Activated CD4-positive, alpha-beta T cell treated with anti-CD3 and anti-CD28 coated beads for 4 hours (primary cell): ENCODE data around the gene TMPRSS2.

Experiments
- DNase-seq, 2 donors: peaks; one replicate each; pipeline ENCODE4 v3.0.0-alpha.2; 2020

Gene TMPRSS2

DNA sequence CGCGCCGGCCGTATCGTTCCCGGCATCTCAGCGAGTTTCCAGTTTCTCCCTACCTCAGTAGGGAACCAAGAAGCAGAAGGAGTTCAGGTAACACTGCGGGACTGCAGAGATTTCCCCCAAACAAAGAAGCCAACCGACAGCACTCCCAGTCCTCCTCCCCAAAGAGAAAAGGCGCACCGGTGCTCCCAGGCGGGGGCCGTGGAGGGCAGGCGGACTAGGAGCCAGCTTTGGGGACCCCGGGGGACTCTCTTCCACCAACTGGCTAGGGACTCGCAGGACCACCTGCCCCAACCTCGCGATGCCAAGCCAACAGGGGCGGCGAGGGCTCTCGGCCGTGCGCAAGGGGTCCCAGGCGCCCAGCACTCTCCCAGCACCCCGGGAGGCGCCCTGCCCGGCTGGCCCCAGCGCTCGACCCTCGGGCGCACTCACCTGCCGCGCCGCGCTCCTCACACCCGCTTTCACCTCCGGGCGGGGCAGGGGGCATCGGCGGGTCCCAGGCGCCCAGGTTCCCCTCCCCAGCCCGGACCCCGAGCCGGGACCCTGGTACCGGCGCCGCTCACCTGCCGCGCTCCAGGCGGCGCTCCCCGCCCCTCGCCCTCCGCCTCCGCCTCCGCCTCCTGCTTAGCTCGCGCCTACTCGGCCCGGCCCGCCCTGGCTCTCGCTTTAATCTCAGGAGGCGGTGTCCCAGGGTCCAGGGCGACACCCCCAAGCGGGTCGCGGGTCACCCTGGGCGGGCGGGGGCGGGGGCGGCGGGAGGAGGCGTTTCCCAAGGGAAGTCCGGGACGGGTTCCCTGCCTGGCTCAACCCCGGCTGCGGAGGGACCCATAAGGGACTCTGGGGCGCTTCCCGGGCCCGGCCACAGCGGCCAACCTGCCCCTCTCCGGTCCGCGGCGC lies at the start of gene TMPRSS2:
Gene TMPRSS2, minus strand, starts transcription at position 638 of the 894 bp plus-strand sequence. CDS start 10,025 bp downstream, outside the sequence.
- DNase-seq: no peak

DNA sequence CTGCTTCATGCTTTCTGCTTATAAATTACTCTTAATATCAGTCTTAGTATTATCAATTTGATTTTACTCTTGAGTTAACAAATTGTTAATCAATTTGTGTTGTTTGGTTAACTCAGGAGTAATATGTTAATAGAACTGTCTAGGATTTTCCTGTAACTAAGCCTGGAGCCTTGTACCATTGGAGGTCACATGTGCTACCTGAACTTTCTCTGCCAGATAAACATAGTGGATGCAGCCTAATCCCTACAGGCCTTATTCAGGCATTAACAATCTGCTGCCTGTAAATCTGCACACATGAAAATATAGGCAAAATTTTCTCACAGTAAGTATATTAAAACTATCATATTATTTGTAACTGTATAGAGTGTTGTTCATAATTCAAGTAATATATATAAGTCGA lies 47.1 kb upstream of the TMPRSS2 start:
- DNase-seq: no peak

DNA sequence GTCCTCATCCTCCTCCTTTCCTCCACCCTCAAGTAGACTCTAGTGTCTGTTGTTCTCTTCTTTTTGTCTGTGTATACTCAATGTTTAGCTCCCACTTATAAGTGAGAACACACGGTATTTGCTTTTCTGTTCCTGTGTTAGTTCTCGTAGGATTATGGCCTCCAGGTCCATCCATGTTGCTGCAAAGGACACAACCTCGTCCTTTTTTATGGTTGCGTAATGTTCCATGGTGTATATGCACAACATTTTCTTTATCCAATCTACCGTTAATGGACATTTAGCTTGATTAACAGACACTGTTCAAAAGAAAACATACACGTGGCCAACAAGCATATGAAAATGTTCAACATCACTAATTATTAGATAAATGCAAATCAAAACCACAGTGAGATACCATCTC lies 44.3 kb upstream of the TMPRSS2 start:
- no peak for DNase-seq

DNA sequence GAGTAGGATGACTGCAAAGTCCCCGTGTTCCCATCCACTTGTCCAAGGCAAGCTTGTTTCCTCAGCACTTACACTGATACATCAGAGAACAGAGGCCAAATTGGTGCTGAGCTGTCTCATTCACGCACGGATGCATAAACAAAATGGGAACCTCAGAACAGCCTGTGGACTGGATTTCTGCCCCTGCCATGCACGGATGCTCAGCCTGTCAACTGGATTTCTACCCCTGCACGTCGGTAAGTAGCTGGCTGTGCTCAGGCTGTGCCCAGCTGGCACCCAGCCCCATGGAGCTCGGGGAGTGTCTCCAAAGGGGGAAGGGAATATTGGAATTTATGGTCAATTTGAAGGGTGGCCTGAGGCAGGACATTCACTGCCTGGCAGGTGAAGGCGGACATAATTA lies 40.8 kb upstream of the TMPRSS2 start:
- DNase-seq: no peak

DNA sequence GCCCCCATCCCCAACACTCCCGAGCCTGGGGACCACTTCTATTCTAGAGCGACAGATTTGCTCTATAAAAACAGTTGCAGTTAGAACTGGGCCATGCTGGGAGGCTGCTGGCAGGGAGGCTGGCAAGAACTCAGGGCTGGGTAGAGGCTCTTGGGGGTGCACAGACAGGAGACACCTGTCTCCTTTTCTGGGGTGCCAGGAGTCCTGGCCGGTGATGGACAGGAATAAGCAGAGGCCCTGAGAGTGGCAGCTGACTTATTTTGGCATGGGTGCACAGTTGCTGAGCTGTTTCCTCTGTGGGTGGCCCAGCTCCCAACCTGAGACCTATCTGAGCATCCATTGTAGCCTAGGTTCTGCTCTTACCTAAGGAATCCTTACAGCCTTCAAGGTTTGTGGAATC lies 39.2 kb upstream of the TMPRSS2 start:
- no peak for DNase-seq

DNA sequence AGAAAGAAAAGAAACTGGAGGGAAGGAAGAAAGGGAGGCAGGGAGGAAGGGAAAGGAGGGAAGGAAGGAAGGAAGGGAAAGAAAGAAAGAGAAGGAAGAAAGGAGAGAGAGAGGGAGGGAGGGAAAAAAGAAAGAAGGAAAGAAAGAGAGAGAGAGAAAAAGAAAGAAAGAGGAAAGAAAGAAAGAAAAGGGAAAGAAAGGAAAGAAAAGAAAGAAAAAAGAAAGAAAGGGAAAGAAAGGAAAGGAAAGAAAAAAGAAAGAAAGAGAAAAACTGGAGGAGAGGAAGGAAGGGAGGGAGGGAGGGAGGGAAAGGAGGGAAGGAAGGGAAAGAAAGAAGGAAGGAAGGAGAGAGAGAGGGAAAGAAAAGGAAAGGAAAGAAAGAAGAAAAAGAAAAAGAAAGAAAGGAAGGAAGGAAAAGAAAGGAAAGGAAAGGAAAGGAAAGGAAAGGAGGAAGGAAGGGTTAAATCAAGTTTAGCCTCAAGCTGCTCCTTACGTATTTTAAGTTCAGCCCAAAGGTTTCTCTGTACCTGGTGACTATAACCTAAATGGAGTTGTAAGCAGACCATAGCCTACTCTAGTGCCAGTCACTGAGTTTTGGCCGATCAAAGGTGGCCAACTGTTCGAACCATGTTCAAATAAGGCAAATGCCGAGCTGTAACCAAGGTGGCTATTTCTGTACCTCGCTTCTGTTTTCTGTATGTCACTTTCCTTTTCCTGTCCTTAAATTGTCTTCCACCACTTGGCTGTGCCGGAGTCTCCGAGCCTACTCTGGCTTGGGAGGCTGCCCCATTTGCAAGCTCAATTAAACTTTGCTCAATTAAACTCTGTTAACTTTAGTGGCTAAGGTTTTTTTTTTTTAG lies 37.8 kb upstream of the TMPRSS2 start:
- no peak for DNase-seq

DNA sequence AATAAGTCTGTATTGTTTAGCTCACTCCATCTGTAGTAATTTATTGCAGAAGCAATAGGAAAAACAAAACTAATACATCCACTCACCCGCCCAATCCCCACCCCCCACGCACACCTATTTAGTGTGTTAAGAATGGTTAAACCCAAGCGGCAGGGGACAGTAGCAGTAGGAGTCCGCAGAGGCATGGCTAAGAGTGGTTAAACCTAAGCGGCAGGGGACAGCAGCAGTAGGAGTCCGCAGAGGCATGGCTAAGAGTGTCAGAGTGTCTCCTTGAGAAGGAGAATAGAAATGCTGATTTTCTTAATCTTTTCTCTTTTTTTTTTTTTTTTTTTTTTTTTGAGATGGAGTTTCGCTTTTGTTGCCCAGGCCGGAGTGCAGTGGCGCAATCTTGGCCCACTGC lies 34.8 kb upstream of the TMPRSS2 start:
- no peak for DNase-seq

DNA sequence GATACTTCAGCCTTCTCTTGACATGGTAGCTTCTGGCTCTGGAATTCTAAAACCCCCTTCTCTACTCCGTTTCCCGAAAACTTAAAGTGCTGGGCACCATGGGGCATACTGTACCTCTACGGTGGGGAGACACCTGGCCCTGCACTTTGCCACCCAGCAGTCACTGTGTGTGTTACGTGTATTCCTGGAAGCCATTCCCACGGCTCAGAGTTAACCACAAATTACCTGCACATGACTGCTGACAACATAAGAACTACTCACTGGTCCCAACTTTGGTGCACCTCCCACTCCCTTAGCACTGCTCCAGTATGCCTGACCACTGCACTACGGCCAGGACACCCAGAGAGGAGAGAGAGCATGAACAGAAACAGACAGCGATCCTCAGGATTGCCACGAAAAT lies 29.4 kb upstream of the TMPRSS2 start:
- no peak for DNase-seq

DNA sequence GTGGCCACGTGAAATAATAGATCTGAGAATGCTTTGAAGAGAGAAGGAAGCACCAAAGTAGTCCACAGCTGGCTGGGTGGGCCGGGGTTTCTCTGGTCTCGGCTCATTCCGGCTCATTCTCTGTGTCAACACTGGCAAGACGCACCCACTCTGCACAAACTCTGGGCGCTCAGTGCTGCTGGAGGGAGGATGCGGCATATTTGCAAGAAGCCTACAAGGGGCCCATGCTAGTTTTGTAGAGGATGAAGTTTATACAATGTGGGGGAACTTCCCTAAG lies 28.8 kb upstream of the TMPRSS2 start:
- no peak for DNase-seq

DNA sequence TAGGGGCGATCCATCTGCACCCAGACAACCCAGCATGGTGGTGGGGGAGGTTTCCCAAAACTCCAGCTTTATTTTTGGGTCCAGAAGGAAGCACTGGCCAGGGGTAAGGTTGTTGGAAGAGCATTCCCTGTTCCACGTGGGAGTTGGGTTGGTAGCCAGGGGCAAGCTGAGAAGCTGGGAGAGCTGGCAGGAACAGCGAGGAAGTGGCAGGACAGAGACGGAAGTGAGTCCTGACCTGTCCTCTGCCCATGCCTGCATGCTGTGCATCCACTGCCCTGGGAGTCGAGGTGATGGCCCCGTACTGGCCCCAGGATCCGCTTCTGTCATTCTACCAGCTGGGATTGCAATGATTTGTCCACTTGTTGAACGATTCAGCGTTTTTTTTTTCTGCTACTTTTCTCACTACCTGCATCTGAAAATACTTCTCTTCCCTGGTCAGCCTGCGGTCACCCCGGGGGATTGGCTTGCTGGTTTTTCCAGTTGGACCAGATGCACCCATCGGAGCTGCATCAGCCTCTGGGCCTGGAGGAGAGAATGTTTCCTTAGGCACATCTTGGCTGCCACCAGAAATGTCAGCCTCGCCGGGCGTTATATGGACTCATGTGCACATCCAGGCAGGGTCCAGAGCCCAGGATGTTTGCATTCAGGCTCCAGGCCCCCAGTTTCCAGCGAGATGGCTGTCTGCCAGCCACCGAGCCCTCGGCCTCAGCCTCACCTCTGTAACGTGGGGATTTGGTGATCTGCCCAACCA lies 28.3 kb upstream of the TMPRSS2 start:
- no peak for DNase-seq

DNA sequence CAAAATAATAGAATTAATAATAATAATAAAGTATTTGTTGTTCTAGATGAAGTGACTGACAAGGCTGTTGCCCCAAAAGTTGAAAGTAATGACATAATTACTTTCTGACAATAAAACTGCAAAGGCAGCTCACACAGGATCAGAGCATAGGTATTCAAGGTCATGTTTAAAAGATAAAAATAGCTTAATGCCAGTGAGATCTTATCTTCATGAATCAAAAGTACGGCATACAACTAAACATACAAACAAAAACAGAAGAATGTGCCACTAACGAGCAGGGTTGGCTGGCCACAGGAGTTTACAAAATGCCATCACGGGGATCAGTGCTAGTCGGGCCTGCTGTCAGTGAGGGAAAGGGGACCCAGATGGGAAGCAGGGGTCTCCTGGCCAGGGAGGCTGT lies 22.4 kb upstream of the TMPRSS2 start:
- no peak for DNase-seq

DNA sequence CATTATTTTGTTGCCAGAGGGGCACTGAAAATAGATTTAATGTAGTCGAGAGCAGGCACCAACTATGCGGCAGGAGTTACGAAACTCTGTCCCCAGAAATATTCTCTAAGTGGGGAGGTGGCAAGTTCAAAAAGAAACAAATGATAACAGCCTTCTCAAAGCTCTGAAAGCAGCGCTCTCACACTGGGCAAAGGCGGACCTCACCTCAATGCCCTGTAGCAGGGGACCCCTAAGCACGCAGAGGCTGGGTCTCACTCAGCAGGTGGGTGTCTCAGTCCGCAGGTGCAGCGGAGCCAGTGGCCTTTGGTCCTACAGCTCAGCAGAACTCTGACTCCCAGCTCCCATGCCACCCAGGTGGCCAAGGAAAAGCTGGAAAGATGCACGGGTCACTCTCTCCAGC lies 21.8 kb upstream of the TMPRSS2 start:
- DNase-seq: no peak

DNA sequence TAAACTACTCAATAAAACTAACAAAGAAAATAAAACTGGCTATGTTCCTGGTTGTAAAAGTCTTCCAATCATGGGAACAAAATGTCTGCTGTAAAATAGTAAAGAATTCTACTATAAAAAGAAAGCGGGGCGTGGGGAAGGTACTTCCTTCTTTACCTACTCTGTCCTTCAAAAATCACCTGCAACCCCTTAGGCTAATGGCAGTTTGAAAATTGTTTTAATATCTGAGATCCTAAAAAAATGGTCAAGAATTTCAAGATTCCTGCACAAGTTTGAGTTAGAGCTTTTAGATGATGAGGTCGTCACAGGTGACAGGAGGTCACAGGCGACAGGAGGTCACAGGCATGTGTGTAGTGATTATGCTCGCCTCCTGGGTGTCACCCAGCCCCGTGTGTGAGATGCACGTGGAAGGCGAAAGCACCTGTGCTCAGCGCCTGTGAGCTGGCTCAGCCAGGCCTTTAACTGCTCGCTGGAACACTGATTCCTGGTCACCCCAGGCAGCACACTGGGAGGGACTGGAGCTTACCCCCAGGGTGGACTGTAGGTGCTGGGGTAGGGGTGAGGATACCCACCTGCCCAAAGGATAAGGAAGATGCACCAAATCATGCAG lies 18.6 kb upstream of the TMPRSS2 start:
- no peak for DNase-seq

DNA sequence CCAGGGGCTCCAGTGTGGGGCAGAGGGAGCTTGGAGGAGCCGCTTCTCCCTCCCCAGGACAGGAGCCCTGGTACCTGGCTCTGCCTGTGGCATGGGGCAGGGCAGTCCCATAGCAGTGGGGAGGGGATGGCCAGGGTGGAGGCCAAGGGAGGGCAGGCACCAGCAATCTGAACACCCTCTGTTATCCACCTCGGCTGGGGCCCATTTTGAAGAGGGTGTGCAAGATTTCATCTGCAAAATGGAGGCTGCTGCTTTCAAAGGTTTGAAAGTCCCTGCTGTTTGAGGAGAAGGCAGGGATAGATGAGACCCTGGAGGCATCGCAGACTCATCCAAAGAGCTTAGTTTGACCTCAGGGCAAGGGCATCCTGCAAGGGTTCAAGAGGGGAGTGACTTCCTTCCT lies 15.2 kb upstream of the TMPRSS2 start:
- no peak for DNase-seq

DNA sequence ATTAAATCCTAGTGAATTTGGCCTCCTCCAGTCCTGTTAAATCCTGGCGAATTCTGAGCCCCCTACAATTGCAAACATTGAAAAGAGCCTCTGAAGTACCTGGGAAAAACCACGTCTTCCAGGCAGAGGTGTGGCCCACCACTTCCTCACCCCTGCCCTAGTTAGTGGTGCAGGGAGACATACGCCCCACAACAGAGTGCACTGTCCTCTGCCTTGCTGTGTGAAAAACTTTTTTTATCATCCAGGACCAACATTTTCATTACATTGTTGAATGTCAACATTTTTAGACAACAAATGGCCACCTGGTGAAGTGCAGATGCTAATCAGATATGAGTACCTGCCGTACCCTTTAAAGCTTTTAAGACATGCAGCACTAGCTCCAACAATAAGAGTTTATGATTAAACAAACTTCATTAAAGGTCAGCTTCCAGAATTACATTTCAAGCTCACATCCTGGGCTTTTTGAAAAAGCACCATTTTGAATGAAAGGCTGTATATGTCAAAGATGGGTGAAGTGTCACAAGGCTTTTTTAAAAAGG lies 13.6 kb upstream of the TMPRSS2 start:
- no peak for DNase-seq

DNA sequence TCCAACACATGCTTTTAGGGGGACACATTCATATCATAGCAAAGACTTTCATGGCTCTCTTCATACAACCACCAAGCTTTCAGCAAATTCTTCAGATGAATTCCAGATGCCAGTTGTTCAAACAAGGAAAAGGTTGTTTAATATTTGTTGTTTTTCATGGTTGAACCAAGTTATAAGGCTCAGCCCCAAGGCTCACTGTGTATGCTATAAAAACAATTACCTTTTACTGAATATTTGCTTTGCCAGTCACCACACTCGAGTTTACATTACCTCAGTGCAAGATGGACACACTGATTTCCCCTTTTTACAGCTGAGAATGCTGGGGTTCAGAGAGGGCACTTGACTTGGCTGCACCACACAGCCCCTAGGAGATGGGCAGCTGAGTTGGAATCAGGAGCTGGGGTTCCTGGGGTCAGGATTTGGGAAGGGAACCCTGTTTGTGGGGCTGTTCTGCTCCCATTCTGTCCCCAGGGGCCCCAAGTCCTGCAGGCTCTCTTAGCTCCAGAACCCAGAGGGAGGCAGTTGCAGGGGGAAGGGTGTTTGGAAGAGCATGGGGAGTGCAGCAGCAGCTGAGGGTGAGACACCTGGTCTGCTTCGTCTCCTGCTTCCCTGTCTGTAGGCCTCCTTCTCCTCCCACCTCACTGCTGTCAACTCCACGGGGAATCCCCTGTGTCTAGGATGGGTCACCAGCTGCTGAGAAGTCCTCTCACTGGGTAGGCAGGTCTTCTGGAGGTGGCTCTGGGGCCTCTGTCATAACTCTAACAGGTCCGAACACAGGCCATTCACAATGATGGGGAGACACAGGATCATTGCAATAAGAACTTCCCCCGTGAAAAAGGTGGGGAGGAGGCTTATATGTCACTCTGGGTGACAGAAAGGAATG lies 12.8 kb upstream of the TMPRSS2 start:
- no peak for DNase-seq

DNA sequence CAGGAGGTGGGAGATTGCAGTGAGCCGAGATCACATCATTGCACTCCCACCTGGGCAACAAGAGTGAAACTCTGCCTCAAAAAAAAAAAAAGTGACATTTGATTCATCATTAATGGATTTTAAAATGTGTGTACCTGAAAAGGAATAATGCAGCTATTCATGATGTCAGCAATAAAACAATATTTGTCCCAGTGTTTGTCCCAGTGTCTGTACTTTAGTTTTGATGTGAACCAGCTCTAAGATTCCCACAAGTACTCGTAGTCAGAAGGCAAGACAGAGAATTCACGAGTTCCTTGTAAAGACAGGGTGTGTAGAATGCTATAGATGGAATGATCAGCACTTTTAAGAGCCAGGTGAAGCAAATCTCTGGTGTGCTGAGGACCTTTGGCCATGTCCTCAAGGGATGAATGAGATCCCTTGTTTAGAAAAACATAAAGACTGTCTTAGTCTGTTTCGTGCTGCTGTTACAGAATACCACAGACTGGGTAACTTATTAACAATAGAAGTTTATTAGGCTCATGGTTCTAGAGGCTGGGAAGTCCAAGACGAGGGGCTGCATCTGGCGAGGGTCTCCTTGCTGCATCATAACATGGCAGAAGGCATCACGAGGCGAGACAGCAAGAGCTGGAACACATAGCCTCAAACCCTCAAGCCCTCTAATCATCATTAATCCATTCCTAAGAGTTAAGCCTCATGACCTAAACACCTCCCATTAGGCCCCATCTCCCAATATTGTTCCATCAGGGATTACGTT lies 12.0 kb upstream of the TMPRSS2 start:
- DNase-seq: no peak

DNA sequence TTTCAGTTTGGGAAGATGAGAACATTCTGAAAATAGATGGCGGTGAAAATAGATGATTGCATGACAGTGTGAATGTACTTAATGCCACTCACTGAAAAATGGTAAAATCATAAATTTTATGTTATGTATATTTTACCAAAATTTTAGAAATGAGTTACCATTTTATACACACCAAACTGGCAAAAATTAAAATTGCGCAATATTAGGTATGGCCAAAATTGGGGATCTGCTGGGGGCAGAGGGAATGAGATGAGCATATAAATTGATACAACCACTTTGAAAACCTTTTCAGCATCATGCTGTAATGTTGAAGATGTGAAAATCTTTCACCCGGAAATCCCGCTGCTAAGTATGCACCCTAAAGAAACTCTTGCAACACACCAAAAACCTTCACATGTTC lies 10.8 kb upstream of the TMPRSS2 start:
- no peak for DNase-seq

DNA sequence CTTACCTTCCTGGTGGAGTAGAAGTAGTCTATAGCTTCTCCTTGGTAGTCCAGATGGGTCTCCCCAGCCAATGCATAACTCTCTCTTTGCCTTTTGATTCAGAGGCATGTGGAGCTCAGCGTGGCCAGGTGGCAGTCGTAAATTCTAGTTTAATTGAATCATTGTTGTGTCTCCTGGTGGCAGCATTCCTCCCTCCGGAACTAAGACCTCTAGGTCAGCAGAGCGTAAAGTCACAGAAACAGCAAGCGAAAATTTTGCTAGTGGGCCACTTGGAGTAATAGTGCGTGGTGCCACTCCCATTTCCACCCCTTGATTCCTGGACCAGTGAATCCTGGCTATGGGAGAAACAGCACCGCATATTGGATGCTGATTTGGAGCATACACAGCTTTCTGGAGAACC lies 3.9 kb upstream of the TMPRSS2 start:
- DNase-seq: no peak

DNA sequence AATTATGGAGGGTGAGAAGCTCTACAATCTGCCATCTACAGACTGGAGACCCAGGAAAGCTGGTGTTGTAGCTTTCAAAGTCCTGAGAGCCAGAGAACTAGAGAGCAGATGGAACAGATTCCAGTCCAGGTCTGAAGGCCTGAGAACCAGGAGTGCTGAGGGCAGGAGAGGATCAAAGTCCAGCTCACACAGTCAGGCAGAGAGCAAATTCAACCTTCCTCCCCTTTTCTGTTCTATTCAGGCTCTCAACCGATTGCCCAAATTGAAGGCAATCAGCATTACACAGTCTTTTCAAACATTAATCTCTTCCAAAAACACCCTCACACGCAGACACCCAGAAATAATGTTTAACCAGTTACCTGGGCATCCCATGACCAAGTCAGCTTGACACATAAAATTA lies 2.5 kb upstream of the TMPRSS2 start:
- DNase-seq: no peak

DNA sequence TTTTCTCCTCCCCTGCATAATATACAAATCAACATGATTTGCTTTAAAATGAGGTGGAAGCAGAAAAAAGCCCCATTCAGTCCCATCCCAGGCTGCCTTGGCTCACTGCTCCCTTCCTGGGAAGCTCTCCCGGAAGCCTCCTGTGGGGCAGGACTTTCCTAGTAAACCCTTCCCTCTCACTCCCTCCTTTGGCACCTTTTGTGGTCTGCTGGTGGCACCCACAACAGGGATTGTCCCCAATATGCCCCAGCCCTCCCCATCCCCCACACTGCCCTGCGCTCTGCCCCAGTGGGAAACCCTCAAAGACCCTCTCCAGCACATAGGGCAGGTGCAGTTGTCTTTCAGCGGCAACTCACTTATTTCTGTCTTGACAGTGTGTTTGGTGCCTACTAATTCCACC lies 1.8 kb upstream of the TMPRSS2 start:
- no peak for DNase-seq
